ENCODE data around the gene PDCD11.
"Not testable (repeated sequence)": the region's sequence is repeated elsewhere in the genome, so short reads cannot be mapped to it uniquely, and the experiment has no call there.

Gene PDCD11

DNA sequence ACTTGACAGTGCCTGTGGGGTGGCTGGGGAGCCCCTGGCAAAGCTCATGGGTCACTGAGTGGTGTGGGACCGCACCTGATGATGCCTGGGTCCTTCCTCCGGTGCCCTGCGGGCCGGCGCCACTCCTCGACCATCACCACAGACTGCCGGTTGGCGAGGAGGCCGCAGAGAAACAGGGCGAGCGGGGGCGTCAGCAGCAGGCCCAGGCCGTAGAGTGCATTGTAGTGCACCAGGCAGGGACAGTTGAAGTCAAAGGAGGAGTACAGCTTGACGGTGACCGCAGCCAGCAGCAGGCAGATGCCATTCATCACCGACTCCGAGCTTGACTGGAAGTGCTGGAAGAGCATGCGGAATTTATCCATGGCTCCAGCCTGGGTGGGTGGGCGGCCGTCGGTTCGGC is 82.2 kb downstream of the PDCD11 start:
- no peak overlapping the region for H3K27ac ChIP-seq (replicated peaks)
- no peak for DNase-seq (ENCODE audit: low read depth in 1 of 2, low spot score in 1 of 2)
- no peaks in the 10 kb centered on the region for H3K27me3 ChIP-seq (ENCODE audit: insufficient read depth, poor library complexity, severe bottlenecking)
- H3K4me3 ChIP-seq (replicated peaks; ENCODE audit: insufficient read depth, low read length), result no peak overlapping the region
- TF ChIP-seq GABPA (IDR thresholded peaks at IDR 0.05; ENCODE audit: low read depth), result no peak

DNA sequence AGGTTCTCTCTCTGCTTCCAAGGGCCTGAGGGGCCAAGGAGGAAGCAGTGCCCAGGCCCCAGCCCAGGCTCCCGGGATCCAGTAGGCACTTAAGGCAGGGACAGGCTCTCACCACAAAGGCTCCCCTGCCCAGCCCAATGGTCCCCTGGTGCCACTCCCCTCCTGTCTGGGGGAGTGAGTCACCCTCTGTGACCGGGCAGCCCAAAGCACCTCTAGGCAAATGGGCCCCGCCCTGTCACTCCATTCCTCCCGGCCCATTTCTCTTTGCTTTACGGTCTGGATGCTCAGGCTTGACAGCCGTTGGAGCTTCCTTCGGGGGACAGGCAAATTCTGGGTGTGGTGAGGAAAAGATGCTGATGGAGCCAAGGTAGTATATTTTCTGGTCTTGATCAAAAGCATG is 82.7 kb downstream of the PDCD11 start, which contains the start of gene CALHM3:
CALHM3 (minus strand) TSS at position 106 of the 400 bp plus-strand sequence. CDS start 208 bp downstream, outside the sequence.
- H3K27ac ChIP-seq (replicated peaks), result no peak within 1 kb of the TSS
- H3K4me3 ChIP-seq (replicated peaks; ENCODE audit: insufficient read depth, low read length), result no peak within 1 kb of the TSS
- TF ChIP-seq SPI1 (IDR thresholded peaks at IDR 0.05; ENCODE audit: borderline replicate concordance, low read depth), result no peak
- no peak for TF ChIP-seq POLR2AphosphoS5 (IDR thresholded peaks at IDR 0.05; ENCODE audit: low read depth)
- TF ChIP-seq, protein P1, sequence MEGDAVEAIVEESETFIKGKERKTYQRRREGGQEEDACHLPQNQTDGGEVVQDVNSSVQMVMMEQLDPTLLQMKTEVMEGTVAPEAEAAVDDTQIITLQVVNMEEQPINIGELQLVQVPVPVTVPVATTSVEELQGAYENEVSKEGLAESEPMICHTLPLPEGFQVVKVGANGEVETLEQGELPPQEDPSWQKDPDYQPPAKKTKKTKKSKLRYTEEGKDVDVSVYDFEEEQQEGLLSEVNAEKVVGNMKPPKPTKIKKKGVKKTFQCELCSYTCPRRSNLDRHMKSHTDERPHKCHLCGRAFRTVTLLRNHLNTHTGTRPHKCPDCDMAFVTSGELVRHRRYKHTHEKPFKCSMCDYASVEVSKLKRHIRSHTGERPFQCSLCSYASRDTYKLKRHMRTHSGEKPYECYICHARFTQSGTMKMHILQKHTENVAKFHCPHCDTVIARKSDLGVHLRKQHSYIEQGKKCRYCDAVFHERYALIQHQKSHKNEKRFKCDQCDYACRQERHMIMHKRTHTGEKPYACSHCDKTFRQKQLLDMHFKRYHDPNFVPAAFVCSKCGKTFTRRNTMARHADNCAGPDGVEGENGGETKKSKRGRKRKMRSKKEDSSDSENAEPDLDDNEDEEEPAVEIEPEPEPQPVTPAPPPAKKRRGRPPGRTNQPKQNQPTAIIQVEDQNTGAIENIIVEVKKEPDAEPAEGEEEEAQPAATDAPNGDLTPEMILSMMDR (IDR thresholded peaks at IDR 0.05; ENCODE audit: insufficient read depth, low read length), result no peak
- TF ChIP-seq, protein P2, sequence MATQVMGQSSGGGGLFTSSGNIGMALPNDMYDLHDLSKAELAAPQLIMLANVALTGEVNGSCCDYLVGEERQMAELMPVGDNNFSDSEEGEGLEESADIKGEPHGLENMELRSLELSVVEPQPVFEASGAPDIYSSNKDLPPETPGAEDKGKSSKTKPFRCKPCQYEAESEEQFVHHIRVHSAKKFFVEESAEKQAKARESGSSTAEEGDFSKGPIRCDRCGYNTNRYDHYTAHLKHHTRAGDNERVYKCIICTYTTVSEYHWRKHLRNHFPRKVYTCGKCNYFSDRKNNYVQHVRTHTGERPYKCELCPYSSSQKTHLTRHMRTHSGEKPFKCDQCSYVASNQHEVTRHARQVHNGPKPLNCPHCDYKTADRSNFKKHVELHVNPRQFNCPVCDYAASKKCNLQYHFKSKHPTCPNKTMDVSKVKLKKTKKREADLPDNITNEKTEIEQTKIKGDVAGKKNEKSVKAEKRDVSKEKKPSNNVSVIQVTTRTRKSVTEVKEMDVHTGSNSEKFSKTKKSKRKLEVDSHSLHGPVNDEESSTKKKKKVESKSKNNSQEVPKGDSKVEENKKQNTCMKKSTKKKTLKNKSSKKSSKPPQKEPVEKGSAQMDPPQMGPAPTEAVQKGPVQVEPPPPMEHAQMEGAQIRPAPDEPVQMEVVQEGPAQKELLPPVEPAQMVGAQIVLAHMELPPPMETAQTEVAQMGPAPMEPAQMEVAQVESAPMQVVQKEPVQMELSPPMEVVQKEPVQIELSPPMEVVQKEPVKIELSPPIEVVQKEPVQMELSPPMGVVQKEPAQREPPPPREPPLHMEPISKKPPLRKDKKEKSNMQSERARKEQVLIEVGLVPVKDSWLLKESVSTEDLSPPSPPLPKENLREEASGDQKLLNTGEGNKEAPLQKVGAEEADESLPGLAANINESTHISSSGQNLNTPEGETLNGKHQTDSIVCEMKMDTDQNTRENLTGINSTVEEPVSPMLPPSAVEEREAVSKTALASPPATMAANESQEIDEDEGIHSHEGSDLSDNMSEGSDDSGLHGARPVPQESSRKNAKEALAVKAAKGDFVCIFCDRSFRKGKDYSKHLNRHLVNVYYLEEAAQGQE (IDR thresholded peaks at IDR 0.05; ENCODE audit: insufficient replicate concordance, low read depth), result no peak
- H3K27me3 ChIP-seq (ENCODE audit: insufficient read depth, poor library complexity, severe bottlenecking), result no peaks in the 10 kb centered on the region
- DNase-seq (ENCODE audit: low read depth in 1 of 2, low spot score in 1 of 2), result no peak

DNA sequence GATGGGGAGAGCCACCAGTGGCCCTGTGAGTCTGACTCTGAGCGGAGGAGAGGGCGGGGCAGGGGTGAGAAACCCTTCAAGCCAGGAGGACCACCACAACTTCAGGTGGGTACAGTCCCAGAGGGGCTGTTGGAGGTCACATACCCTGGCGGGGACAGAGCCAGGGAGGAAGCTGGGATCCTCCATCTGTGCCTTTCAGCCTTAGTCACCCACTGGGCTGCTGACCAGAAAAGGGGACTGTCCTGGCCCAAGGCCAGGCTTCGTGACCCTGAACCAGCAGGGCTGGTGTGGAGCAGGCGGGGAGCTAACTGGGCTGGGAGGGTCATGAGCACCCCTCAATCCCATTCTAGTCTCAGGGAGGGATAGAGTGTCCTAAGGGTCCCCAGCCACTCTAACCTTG is 84.1 kb downstream of the PDCD11 start:
- Histone ChIP-seq H3K4me3 (replicated peaks; ENCODE audit: insufficient read depth, low read length) (no peak overlapping the region), H3K27me3 (ENCODE audit: insufficient read depth, poor library complexity, severe bottlenecking) (no peaks in the 10 kb centered on the region), H3K27ac (replicated peaks) (no peak overlapping the region)
- TF ChIP-seq, protein P2 (IDR thresholded peaks at IDR 0.05; ENCODE audit: insufficient replicate concordance, low read depth), result no peak
- TF ChIP-seq, protein P1 (IDR thresholded peaks at IDR 0.05; ENCODE audit: insufficient read depth, low read length), result no peak
- no peak for DNase-seq (ENCODE audit: low read depth in 1 of 2, low spot score in 1 of 2)

DNA sequence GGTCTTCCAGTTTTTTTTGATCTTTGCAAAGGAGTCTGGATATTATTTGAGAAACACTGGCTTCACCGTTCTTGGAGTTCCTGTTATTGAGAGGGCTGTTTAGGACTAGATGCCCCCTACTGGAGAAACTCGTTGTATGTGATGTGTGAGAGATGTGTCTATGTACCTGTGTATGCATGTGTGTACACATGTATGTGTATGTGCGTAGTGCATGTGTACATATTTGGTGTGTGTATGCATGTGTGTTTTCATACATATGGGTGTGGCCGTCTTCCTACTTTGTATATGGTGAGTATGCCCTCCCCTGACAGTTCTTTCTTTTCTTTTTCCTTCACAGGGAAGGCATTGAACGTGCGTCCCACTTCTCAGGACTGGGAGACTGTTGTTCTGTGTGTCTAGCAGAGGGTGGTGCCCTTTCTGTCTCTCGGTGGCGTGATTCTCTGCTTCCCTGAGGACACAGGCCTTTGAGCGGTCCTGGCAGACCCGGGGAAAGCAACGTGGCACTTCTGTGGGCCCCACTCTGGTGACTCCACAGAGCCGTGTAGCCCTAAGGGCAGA is 85.6 kb downstream of the PDCD11 start:
- peak; percentile 75; the same call in 1 of the 2 replicates for TF ChIP-seq SPI1 (IDR thresholded peaks at IDR 0.05; ENCODE audit: borderline replicate concordance, low read depth)
- TF ChIP-seq, protein P2 (IDR thresholded peaks at IDR 0.05; ENCODE audit: insufficient replicate concordance, low read depth), result no peak
- no peak for TF ChIP-seq POLR2AphosphoS5 (IDR thresholded peaks at IDR 0.05; ENCODE audit: low read depth)
- TF ChIP-seq GABPA (IDR thresholded peaks at IDR 0.05; ENCODE audit: low read depth), result no peak
- TF ChIP-seq, protein P1 (IDR thresholded peaks at IDR 0.05; ENCODE audit: insufficient read depth, low read length), result peak; percentile 77
- no peaks in the 10 kb centered on the region for H3K27me3 ChIP-seq (ENCODE audit: insufficient read depth, poor library complexity, severe bottlenecking)
- no peak overlapping the region for H3K27ac ChIP-seq (replicated peaks)
- DNase-seq (ENCODE audit: low read depth in 1 of 2, low spot score in 1 of 2), result peak; percentile 51 to 72
- H3K4me3 ChIP-seq (replicated peaks; ENCODE audit: insufficient read depth, low read length), result no peak overlapping the region

DNA sequence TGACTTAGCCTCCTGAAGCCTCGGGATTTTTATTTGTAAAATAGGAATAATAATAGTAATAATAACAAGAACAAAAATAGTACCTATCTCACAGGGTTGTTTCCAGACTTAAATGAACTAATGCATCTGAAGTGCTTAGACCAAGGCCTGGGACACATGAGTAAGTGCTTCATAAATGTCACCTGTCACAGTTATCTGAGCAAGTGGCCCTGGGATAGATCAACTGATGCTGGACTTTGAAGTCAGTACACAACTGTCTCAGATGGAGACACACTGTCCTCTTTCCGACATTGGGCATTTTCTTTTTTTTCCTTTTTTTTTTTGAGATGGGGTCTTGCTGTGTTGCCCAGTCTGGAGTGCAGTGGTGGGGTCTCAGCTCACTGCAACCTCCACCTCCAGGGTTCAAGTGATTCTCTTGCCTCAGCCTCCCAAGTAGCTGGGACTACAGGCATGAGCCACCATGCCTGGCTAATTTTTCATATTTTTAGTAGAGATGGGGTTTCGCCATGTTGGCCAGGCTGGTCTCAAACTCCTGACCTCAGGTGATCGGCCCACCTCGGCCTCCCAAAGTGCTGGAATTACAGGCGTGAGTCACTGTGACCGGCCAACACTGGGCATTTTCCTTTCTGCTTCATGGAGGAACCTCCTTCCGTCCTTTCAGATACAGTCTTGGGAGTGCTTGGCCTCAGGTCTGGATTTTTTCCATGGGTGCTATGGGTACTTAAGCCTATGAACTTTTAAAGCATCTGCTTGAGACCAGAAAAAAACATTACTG is 90.4 kb downstream of the PDCD11 start:
- not testable (repeated sequence) for DNase-seq (ENCODE audit: low read depth in 1 of 2, low spot score in 1 of 2); H3K27me3 ChIP-seq (ENCODE audit: insufficient read depth, poor library complexity, severe bottlenecking); H3K27ac ChIP-seq (replicated peaks); H3K4me3 ChIP-seq (replicated peaks; ENCODE audit: insufficient read depth, low read length)

All from HL-60 (cell line).